Islet precursor cell (in vitro differentiated cells): ENCODE results near the gene AGBL4.
A peak's percentile ranks its signal among the peaks of the same experiment; 100 is the strongest.

ENCODE experiments used
- DNase-seq: peaks from one replicate; pipeline ENCODE4 v3.0.0-alpha.2; 2018

Gene AGBL4

GRCh38 chr1:48936436-48936835, 1087.3 kb downstream of the AGBL4 start:
- no peak for DNase-seq

- DNase-seq: no peak
Measured at GRCh38 chr1:48932366-48932765, 1091.4 kb downstream of the AGBL4 start.

- DNase-seq: peak; percentile 77
Measured at GRCh38 chr1:48931506-48932192, 1092.1 kb downstream of the AGBL4 start.

GRCh38 chr1:48930011-48930410, 1093.7 kb downstream of the AGBL4 start:
- no peak for DNase-seq

- no peak for DNase-seq
Measured at GRCh38 chr1:48924099-48924498, 1099.7 kb downstream of the AGBL4 start.

- DNase-seq: no peak
Measured at GRCh38 chr1:48923116-48923515, 1100.6 kb downstream of the AGBL4 start.

GRCh38 chr1:48920851-48921250, 1102.9 kb downstream of the AGBL4 start:
- no peak for DNase-seq

GRCh38 chr1:48917901-48918603, 1105.7 kb downstream of the AGBL4 start:
- DNase-seq: peak; percentile 76

GRCh38 chr1:48917070-48917454, 1106.7 kb downstream of the AGBL4 start:
- DNase-seq: no peak

- peak; percentile 78 for DNase-seq
Measured at GRCh38 chr1:48916130-48917069, 1107.4 kb downstream of the AGBL4 start.

- no peak for DNase-seq
Measured at GRCh38 chr1:48908606-48909005, 1115.1 kb downstream of the AGBL4 start.

- no peak for DNase-seq
Measured at GRCh38 chr1:48906729-48907128, 1117.0 kb downstream of the AGBL4 start.

- DNase-seq: no peak
Measured at GRCh38 chr1:48906164-48906563, 1117.6 kb downstream of the AGBL4 start.

- DNase-seq: no peak
Measured at GRCh38 chr1:48903291-48903690, 1120.5 kb downstream of the AGBL4 start.

- DNase-seq: no peak
Measured at GRCh38 chr1:48898894-48899293, 1124.9 kb downstream of the AGBL4 start.

- DNase-seq: no peak
Measured at GRCh38 chr1:48889615-48890014, 1134.1 kb downstream of the AGBL4 start.

- DNase-seq: no peak
Measured at GRCh38 chr1:48889082-48889481, 1134.7 kb downstream of the AGBL4 start.

- DNase-seq: no peak
Measured at GRCh38 chr1:48887796-48888195, 1136.0 kb downstream of the AGBL4 start.

GRCh38 chr1:48882020-48882419, 1141.7 kb downstream of the AGBL4 start:
- DNase-seq: no peak

GRCh38 chr1:48878191-48878940, 1145.4 kb downstream of the AGBL4 start:
- DNase-seq: peak; percentile 64

GRCh38 chr1:48876330-48876785, 1147.4 kb downstream of the AGBL4 start:
- DNase-seq: peak; percentile 79

- DNase-seq: no peak
Measured at GRCh38 chr1:48875552-48876329, 1148.0 kb downstream of the AGBL4 start.
